Neural cell (in vitro differentiated cells): Measurements from ENCODE around the gene TSKS. TPM values are rescaled to one million over a fixed set of nuclear protein-coding genes. Genes with fewer than 3 reads are reported as not detected.

Experiments used
- H2AFZ ChIP-seq: fragments of 200-600, 300-800 bp; sonication (generic), shearing (Covaris generic); 2 replicates; pipeline ENCODE4 v1.6.0; 2014; ENCODE audit warnings: low read depth, mild to moderate bottlenecking, antibody characterized with exemption, low read length, moderate library complexity
- H3F3A ChIP-seq: fragments of 200-600 bp; shearing (Covaris generic); 2 replicates; pipeline ENCODE4 v1.6.1; 2016; ENCODE audit warnings: mild to moderate bottlenecking, moderate library complexity, mixed read lengths, antibody characterized with exemption, low read length; ENCODE audit not compliant: insufficient read depth, poor library complexity, severe bottlenecking
- H3K27ac ChIP-seq: fragments of 200-600, 300-800 bp; sonication (generic), shearing (Covaris generic); 2 replicates; pipeline ENCODE4 v1.5.1; 2014; ENCODE audit warnings: mild to moderate bottlenecking, low read length, moderate library complexity
- H3K27me3 ChIP-seq: fragments of 300-800, 200-600 bp; sonication (generic), shearing (Covaris generic); 2 replicates; pipeline ENCODE4 v1.6.0; 2014; ENCODE audit warnings: mild to moderate bottlenecking, low read depth, low read length, moderate library complexity; ENCODE audit not compliant: insufficient read depth
- H3K36me3 ChIP-seq: fragments of 300-800, 200-600 bp; sonication (generic), shearing (Covaris generic); 2 replicates; pipeline ENCODE4 v1.5.1; 2014; ENCODE audit warnings: mild to moderate bottlenecking, antibody characterized with exemption, low read length, moderate library complexity; ENCODE audit not compliant: insufficient read depth
- H3K4me2 ChIP-seq: fragments of 300-800, 200-600 bp; sonication (generic), shearing (Covaris generic); 2 replicates; pipeline ENCODE4 v1.6.0; 2014; ENCODE audit warnings: mild to moderate bottlenecking, low read length
- H3K4me3 ChIP-seq: fragments of 300-800, 200-600 bp; sonication (generic), shearing (Covaris generic); 2 replicates; pipeline ENCODE4 v1.5.1; 2014; ENCODE audit warnings: mild to moderate bottlenecking, low read length, moderate library complexity
- H3K79me2 ChIP-seq: fragments of 200-600 bp; shearing (Covaris generic); replicated peaks from 2 replicates; pipeline ENCODE4 v1.6.0; 2014; ENCODE audit warnings: mild to moderate bottlenecking, low read length, moderate library complexity; ENCODE audit not compliant: insufficient read depth
- H3K9ac ChIP-seq: fragments of 300-800, 200-600 bp; sonication (generic), shearing (Covaris generic); 2 replicates; pipeline ENCODE4 v1.6.1; 2016; ENCODE audit warnings: mild to moderate bottlenecking, low read length, mixed read lengths
- H3K9me2 ChIP-seq: fragments of 200-600 bp; shearing (Covaris generic); 2 replicates; pipeline ENCODE4 v1.6.1; 2016; ENCODE audit warnings: mild to moderate bottlenecking, low read length, mixed read lengths; ENCODE audit not compliant: insufficient read depth
- H3K9me3 ChIP-seq: fragments of 200-600, 300-800 bp; sonication (generic), shearing (Covaris generic); 2 replicates; pipeline ENCODE4 v1.6.1; 2016; ENCODE audit warnings: mild to moderate bottlenecking, mixed run types, low read length, moderate library complexity, mixed read lengths
- H4K20me1 ChIP-seq: fragments of 200-600 bp; shearing (Covaris generic); 2 replicates; pipeline ENCODE4 v1.6.1; 2016; ENCODE audit warnings: mild to moderate bottlenecking, mixed run types; ENCODE audit not compliant: insufficient read depth
- EP300 ChIP-seq: fragments of 450-650 bp; conservative IDR thresholded peaks from 2 replicates; pipeline ENCODE4 v1.6.1; 2014; ENCODE audit warnings: antibody characterized with exemption, mild to moderate bottlenecking, moderate library complexity; ENCODE audit not compliant: poor library complexity, severe bottlenecking
- EZH2 ChIP-seq: fragments of 200-600, 300-800 bp; shearing (Covaris generic), sonication (generic); IDR thresholded peaks from 2 replicates; pipeline ENCODE4 v1.6.1; 2014; ENCODE audit warnings: antibody characterized with exemption, low read length, borderline replicate concordance, mild to moderate bottlenecking; ENCODE audit not compliant: insufficient read depth, poor library complexity, severe bottlenecking
- MXI1 ChIP-seq: fragments of 450-650 bp; conservative IDR thresholded peaks from 2 replicates; pipeline ENCODE4 v1.6.1; 2014; ENCODE audit warnings: antibody characterized with exemption, mild to moderate bottlenecking; ENCODE audit not compliant: poor library complexity, severe bottlenecking
- POLR2AphosphoS5 ChIP-seq: IDR thresholded peaks from 2 replicates; pipeline ENCODE4 v1.6.1; 2012
- RAD21 ChIP-seq: fragments of 450-650 bp; conservative IDR thresholded peaks from 2 replicates; pipeline ENCODE4 v1.6.1; 2014; ENCODE audit warnings: antibody characterized with exemption, mild to moderate bottlenecking, moderate library complexity
- SMC3 ChIP-seq: fragments of 450-650 bp; conservative IDR thresholded peaks from 2 replicates; pipeline ENCODE4 v1.6.1; 2014; ENCODE audit warnings: antibody characterized with exemption, mild to moderate bottlenecking, moderate library complexity; ENCODE audit not compliant: poor library complexity
- TAF1 ChIP-seq: IDR thresholded peaks from 2 replicates; pipeline ENCODE4 v1.6.1; 2012; ENCODE audit warnings: low read depth
- polyA plus RNA-seq: library from polyadenylated mRNA; depleted of rRNA; stranded (reverse); fragments of >200 nt; gene quantifications from 2 replicates; pipeline ENCODE4 v1.2.3, GENCODE V29; 2014
- TF ChIP-seq, protein P1 (sequence below): IDR thresholded peaks from 2 replicates; pipeline ENCODE4 v1.6.1; 2012; ENCODE audit warnings: borderline replicate concordance
- TF ChIP-seq, protein P2 (sequence below): fragments of 450-650 bp; IDR thresholded peaks from 2 replicates; pipeline ENCODE4 v1.5.1; 2014; ENCODE audit warnings: antibody characterized with exemption, mild to moderate bottlenecking, moderate library complexity; ENCODE audit not compliant: poor library complexity, severe bottlenecking

Gene TSKS
- polyA plus RNA-seq, 1 donor from 2014 or later = not detected

DNA sequence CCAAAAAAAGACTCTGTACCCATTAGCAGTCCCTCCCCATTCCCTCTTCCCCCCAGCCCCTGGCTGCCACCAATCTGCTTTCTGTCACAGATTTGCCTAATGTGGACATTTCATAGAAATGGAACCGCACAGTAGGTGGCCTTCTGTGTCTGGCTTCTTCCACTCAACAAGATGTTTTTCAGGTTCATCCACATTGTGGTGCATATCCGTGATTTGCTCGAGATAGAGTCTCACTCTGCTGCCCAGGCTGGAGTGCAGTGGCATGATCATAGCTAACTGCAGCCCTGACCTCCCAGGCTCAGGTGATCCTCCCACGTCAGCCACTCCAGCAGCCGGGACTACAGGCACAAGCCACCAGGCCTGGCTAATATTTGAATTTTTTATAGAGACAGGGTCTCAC is 24.6 kb upstream of the TSKS start:
- no peaks in the 10 kb centered on the region for H3K9me3 ChIP-seq
- no peaks in the 10 kb centered on the region for H3K79me2 ChIP-seq
- H3K27ac ChIP-seq = no peak overlapping the region
- no peaks in the 10 kb centered on the region for H3K36me3 ChIP-seq
- H3K9ac ChIP-seq = no peak overlapping the region
- no peak for TF ChIP-seq POLR2AphosphoS5
- no peak for TF ChIP-seq TAF1
- no peak for TF ChIP-seq RAD21
- no peak for TF ChIP-seq SMC3
- no peak overlapping the region for H2AFZ ChIP-seq
- no peaks in the 10 kb centered on the region for H4K20me1 ChIP-seq
- H3K4me3 ChIP-seq = no peak overlapping the region
- no peaks in the 10 kb centered on the region for H3F3A ChIP-seq
- H3K27me3 ChIP-seq = no peaks in the 10 kb centered on the region
- H3K4me2 ChIP-seq = no peak overlapping the region
- no peaks in the 10 kb centered on the region for H3K9me2 ChIP-seq

DNA sequence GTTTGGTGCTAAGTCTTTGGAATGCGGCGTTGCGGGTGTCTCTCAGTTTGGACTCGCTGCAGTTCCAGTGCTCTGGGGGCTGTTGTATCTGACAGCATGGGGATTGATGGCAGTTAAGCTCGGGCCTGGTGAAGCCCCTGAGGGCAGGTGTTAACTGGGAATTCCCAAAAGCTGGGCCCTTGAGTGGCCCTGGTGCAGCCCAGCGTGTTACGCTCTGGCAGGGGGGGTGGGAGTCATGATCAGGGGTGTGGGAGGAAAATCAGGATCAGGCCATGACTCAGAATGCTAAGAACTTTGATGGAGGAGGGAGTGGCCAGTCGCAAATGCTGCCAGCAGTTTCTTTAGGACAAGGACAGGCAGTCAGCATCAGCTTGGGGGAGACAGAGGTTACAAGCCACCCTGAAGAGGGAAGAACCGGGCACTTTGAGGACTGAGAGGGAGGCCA is 23.3 kb upstream of the TSKS start:
- no peaks in the 10 kb centered on the region for H3K79me2 ChIP-seq
- no peaks in the 10 kb centered on the region for H3F3A ChIP-seq
- H2AFZ ChIP-seq = no peak overlapping the region
- no peaks in the 10 kb centered on the region for H4K20me1 ChIP-seq
- H3K9me2 ChIP-seq = no peaks in the 10 kb centered on the region
- no peaks in the 10 kb centered on the region for H3K9me3 ChIP-seq
- no peak overlapping the region for H3K4me3 ChIP-seq
- H3K4me2 ChIP-seq = no peak overlapping the region
- no peaks in the 10 kb centered on the region for H3K36me3 ChIP-seq
- H3K27me3 ChIP-seq = no peaks in the 10 kb centered on the region
- TF ChIP-seq EP300 (no peak), TAF1 (no peak), RAD21 (no peak), MXI1 (no peak), EZH2 (no peak)
- TF ChIP-seq, protein P1, sequence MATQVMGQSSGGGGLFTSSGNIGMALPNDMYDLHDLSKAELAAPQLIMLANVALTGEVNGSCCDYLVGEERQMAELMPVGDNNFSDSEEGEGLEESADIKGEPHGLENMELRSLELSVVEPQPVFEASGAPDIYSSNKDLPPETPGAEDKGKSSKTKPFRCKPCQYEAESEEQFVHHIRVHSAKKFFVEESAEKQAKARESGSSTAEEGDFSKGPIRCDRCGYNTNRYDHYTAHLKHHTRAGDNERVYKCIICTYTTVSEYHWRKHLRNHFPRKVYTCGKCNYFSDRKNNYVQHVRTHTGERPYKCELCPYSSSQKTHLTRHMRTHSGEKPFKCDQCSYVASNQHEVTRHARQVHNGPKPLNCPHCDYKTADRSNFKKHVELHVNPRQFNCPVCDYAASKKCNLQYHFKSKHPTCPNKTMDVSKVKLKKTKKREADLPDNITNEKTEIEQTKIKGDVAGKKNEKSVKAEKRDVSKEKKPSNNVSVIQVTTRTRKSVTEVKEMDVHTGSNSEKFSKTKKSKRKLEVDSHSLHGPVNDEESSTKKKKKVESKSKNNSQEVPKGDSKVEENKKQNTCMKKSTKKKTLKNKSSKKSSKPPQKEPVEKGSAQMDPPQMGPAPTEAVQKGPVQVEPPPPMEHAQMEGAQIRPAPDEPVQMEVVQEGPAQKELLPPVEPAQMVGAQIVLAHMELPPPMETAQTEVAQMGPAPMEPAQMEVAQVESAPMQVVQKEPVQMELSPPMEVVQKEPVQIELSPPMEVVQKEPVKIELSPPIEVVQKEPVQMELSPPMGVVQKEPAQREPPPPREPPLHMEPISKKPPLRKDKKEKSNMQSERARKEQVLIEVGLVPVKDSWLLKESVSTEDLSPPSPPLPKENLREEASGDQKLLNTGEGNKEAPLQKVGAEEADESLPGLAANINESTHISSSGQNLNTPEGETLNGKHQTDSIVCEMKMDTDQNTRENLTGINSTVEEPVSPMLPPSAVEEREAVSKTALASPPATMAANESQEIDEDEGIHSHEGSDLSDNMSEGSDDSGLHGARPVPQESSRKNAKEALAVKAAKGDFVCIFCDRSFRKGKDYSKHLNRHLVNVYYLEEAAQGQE = no peak
- TF ChIP-seq, protein P2, sequence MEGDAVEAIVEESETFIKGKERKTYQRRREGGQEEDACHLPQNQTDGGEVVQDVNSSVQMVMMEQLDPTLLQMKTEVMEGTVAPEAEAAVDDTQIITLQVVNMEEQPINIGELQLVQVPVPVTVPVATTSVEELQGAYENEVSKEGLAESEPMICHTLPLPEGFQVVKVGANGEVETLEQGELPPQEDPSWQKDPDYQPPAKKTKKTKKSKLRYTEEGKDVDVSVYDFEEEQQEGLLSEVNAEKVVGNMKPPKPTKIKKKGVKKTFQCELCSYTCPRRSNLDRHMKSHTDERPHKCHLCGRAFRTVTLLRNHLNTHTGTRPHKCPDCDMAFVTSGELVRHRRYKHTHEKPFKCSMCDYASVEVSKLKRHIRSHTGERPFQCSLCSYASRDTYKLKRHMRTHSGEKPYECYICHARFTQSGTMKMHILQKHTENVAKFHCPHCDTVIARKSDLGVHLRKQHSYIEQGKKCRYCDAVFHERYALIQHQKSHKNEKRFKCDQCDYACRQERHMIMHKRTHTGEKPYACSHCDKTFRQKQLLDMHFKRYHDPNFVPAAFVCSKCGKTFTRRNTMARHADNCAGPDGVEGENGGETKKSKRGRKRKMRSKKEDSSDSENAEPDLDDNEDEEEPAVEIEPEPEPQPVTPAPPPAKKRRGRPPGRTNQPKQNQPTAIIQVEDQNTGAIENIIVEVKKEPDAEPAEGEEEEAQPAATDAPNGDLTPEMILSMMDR = no peak
- no peak overlapping the region for H3K9ac ChIP-seq
- H3K27ac ChIP-seq = no peak overlapping the region

DNA sequence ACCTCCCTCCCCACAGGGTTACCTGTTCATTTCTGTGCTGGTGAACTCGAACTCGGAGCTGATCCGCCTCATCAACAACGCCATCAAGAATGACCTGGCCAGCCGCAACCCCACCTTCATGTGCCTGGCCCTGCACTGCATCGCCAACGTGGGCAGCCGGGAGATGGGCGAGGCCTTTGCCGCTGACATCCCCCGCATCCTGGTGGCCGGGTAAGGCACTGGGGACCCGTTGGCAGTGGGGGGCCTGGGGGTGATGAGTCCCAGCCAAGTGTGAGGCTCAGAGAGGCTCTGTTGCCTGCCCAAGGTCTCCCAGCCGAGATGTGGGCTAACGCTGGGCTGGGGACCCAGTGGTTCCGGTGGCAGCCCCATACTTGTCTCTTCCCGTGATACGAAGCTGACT is 19.4 kb upstream of the TSKS start:
- Histone ChIP-seq H3K27ac (no peak overlapping the region), H3F3A (no peaks in the 10 kb centered on the region), H2AFZ (no peak overlapping the region), H3K36me3 (no peaks in the 10 kb centered on the region), H3K79me2 (no peaks in the 10 kb centered on the region), H3K9me3 (no peaks in the 10 kb centered on the region), H3K9me2 (no peaks in the 10 kb centered on the region), H3K4me2 (no peak overlapping the region), H3K9ac (no peak overlapping the region), H4K20me1 (no peaks in the 10 kb centered on the region), H3K27me3 (no peaks in the 10 kb centered on the region), H3K4me3 (no peak overlapping the region)
- TF ChIP-seq TAF1 (no peak), EP300 (no peak), EZH2 (no peak), RAD21 (no peak), POLR2AphosphoS5 (no peak), MXI1 (no peak), SMC3 (no peak)
- TF ChIP-seq, protein P2 = no peak
- TF ChIP-seq, protein P1 = no peak
